ENCODE data around the gene FAM107B.

- peak; percentile 65 to 73 (median 71); a peak in 5 of 6 replicates for TF ChIP-seq CTCF (IDR thresholded peaks at IDR 0.05 in 2 of 3, conservative IDR thresholded peaks at IDR 0.05 in 1 of 3; ENCODE audit: borderline replicate concordance in 1 of 3, insufficient read depth in 1 of 3, low read depth in 2 of 3, low read length in 2 of 3)
- TF ChIP-seq SP1 (IDR thresholded peaks at IDR 0.05; ENCODE audit: low read depth), result no peak
- TF ChIP-seq RAD21 (IDR thresholded peaks at IDR 0.05; ENCODE audit: low read depth), result peak; percentile 86
Measured at GRCh38 chr10:14822879-14823755, 48.4 kb upstream of the FAM107B start.
